Hepatocyte (in vitro differentiated cells): ENCODE measurements around the gene RABGAP1L. TPM values are rescaled to one million over a fixed set of nuclear protein-coding genes. Genes with fewer than 3 reads are reported as not detected.

Source experiments
- DNase-seq: peaks from one replicate; pipeline ENCODE4 v3.0.0-alpha.2; 2016; ENCODE audit warnings: low spot score
- H2AFZ ChIP-seq: fragments of 200-600 bp; sonication (generic); 2 replicates; pipeline ENCODE4 v1.6.0; 2016; ENCODE audit warnings: antibody characterized with exemption, mild to moderate bottlenecking
- H3K27ac ChIP-seq: fragments of 200-600 bp; sonication (generic); 2 replicates; pipeline ENCODE4 v1.5.1; 2016; ENCODE audit warnings: mild to moderate bottlenecking
- H3K27me3 ChIP-seq: fragments of 200-600 bp; sonication (generic); 2 replicates; pipeline ENCODE4 v1.6.1; 2016
- H3K36me3 ChIP-seq: fragments of 200-600 bp; sonication (generic); replicated peaks from 2 replicates; pipeline ENCODE4 v1.5.1; 2016; ENCODE audit warnings: low read depth; ENCODE audit not compliant: insufficient read depth
- H3K4me1 ChIP-seq: fragments of 200-600 bp; sonication (generic); 2 replicates; pipeline ENCODE4 v1.5.1; 2016; ENCODE audit warnings: mild to moderate bottlenecking, moderate library complexity; ENCODE audit not compliant: insufficient read depth
- H3K4me2 ChIP-seq: fragments of 200-600 bp; sonication (generic); 2 replicates; pipeline ENCODE4 v1.6.0; 2016
- H3K4me3 ChIP-seq: fragments of 200-600 bp; sonication (generic); 2 replicates; pipeline ENCODE4 v1.5.1; 2016; ENCODE audit warnings: mild to moderate bottlenecking
- H3K79me2 ChIP-seq: fragments of 200-600 bp; sonication (generic); 2 replicates; pipeline ENCODE4 v1.6.0; 2017; ENCODE audit warnings: mild to moderate bottlenecking
- H3K9me2 ChIP-seq: fragments of 200-600 bp; sonication (generic); replicated peaks from 2 replicates; pipeline ENCODE4 v1.6.0; 2017; ENCODE audit warnings: mild to moderate bottlenecking; ENCODE audit not compliant: insufficient read depth
- H3K9me3 ChIP-seq: fragments of 200-600 bp; sonication (generic); 2 replicates; pipeline ENCODE4 v1.5.1; 2016; ENCODE audit warnings: low read depth, mild to moderate bottlenecking
- H4K20me1 ChIP-seq: fragments of 200-600 bp; sonication (generic); 2 replicates; pipeline ENCODE4 v1.6.0; 2016; ENCODE audit warnings: mild to moderate bottlenecking; ENCODE audit not compliant: insufficient read depth, poor library complexity, severe bottlenecking
- CTCF ChIP-seq: fragments of 200-600 bp; sonication (generic); IDR thresholded peaks from 2 replicates; pipeline ENCODE4 v1.5.1; 2016; ENCODE audit warnings: antibody characterized with exemption, mild to moderate bottlenecking; ENCODE audit not compliant: poor library complexity
- EZH2 ChIP-seq: fragments of 200-600 bp; sonication (generic); IDR thresholded peaks from 2 replicates; pipeline ENCODE4 v1.6.1; 2016; ENCODE audit warnings: antibody characterized with exemption, mild to moderate bottlenecking, borderline replicate concordance
- EZH2phosphoT487 ChIP-seq: fragments of 200-600 bp; sonication (generic); IDR thresholded peaks from one replicate; pipeline ENCODE4 v1.6.1; 2018; ENCODE audit warnings: antibody characterized with exemption, mild to moderate bottlenecking, low read depth, moderate library complexity; ENCODE audit not compliant: unreplicated experiment, severe bottlenecking
- WGBS: methylation state at CpG from one replicate; pipeline ENCODE4 v1.1.6; 2016; ENCODE audit warnings: low lambda C conversion rate; ENCODE audit errors: missing lambda C conversion rate; 5-methylcytosine and 5-hydroxymethylcytosine counted together
- polyA plus RNA-seq: library from polyadenylated mRNA; unstranded; fragments of >200 nt; fragmentation: Nextera tagmentation; extraction: Ambion mirVana; gene quantifications from 2 replicates; pipeline ENCODE4 v1.2.1, GENCODE V29; 2016
- total RNA-seq: library from RNA; depleted of rRNA; stranded (reverse); fragments of >200 nt; gene quantifications from 2 replicates; pipeline ENCODE4 v1.2.3, GENCODE V29; 2014

RABGAP1L gene
- total and polyA plus RNA-seq, 2 experiments from 2014 or later, result 15.0 to 41.8 TPM

DNA sequence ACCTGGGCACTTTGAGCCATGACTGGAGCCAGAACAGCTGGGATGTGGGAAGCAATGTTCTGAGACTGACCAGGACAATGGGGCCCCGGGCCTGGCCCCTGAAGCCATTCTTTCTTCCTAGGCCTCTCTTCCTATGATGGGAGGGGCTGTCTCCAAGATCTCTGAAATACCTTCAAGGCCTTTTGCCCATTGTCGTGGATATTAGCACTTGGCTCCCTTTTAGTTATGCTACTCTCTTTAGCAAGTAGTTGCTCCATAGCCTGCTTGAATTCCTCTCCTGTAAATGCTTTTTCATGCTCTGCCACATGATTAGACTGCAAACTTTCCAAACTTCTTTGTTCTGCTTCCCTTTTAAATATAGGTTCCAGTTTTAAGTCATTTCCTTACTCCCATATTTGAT, 577.5 kb downstream of the RABGAP1L start:
- TF ChIP-seq EZH2 (no peak), EZH2phosphoT487 (no peak), CTCF (no peak)
- no peaks in the 10 kb centered on the region for H3K27me3 ChIP-seq
- no peaks in the 10 kb centered on the region for H3K9me3 ChIP-seq
- H3K4me1 ChIP-seq, result no peaks in the 10 kb centered on the region
- H3K9me2 ChIP-seq, result no peaks in the 10 kb centered on the region
- no peaks in the 10 kb centered on the region for H3K79me2 ChIP-seq
- no peak overlapping the region for H3K27ac ChIP-seq
- DNase-seq, result no peak
- H4K20me1 ChIP-seq, result no peaks in the 10 kb centered on the region
- H3K4me2 ChIP-seq, result no peak overlapping the region
- no peak overlapping the region for H3K4me3 ChIP-seq
- no peak overlapping the region for H2AFZ ChIP-seq
- H3K36me3 ChIP-seq, result no peaks in the 10 kb centered on the region
- WGBS, result 94% methylated on average over 2 of the region's 2 CpGs

DNA sequence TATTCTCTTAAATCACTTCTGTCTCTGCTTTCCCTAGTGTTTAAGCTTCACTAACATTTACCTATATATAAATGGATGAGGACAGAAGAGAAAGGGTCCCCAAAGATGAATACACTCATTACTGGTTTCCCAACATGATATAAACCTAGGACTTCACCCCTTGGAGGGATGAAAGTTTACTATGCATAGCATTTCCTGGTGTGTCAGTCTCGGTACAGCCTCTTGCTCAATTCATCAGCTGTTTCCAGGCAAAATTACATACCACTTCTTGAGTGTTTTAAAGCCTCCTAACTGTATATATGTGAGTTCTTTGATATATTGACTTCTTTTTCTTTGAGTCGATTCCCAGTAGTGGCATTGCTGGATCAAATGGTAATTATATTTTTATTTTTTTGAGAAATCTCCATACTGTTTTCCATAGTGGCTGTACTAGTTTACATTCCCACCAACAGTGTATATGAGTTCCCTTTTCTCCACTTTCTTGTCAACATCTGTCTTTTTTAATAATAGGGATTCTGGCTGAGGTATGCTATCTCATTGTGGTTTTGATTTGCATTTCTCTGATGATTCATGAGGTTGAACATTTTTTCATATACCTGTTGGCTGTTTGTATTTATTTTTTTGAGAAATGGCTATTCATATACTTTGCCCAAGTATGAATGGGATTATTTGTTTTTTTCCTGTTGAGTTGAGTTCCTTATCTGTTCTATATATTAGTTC, 581.1 kb downstream of the RABGAP1L start:
- Histone ChIP-seq H3K9me3 (no peaks in the 10 kb centered on the region), H4K20me1 (no peaks in the 10 kb centered on the region), H3K79me2 (no peaks in the 10 kb centered on the region), H2AFZ (no peak overlapping the region), H3K27ac (no peak overlapping the region), H3K36me3 (no peaks in the 10 kb centered on the region), H3K27me3 (no peaks in the 10 kb centered on the region), H3K9me2 (no peaks in the 10 kb centered on the region), H3K4me1 (no peaks in the 10 kb centered on the region), H3K4me3 (no peak overlapping the region), H3K4me2 (no peak overlapping the region)
- TF ChIP-seq EZH2phosphoT487, result no peak
- TF ChIP-seq CTCF, result no peak
- peak; percentile 16 for DNase-seq
- WGBS, result 65% methylated on average over 2 of the region's 2 CpGs

DNA sequence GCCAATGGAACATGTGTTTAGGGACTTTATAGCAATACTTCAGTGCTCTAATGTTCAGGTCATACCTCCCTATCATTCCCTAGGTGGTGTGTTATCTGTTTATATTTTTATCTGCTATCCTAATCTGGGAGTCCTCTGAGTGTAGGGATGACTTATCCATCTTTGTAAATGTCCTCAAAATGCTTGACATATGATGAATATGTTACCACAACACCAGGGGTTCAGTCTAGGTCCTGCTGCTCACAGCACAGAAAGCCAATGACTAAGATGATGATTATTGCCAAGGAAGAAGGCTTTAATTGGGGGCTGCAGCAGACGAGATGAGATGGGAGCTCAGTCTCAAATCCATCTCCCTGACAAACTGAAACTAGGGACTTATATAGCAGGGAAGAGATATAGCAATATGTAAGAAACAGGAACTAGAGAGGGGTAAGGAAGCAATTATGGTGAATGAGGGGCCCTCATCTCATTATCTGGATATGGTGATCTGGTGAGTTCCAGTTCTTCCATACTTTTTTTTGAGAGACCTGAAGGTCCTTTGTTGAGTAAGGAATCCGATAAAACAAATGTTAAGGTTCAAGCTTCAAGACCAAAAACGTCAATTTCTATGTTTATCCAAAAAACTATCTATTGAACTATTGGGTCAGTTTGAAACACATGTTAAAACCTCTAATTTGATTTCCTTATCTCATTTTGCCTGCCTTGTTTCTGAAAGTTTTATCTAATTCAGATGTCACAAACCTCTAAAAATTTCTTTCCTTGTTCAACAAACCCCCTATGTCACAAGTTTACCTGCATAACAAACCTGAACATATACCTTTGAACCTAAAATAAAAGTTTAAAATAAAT, 583.7 kb downstream of the RABGAP1L start:
- TF ChIP-seq EZH2phosphoT487 (no peak), EZH2 (no peak), CTCF (no peak)
- H3K27me3 ChIP-seq, result no peaks in the 10 kb centered on the region
- no peaks in the 10 kb centered on the region for H3K9me2 ChIP-seq
- H3K4me1 ChIP-seq, result no peaks in the 10 kb centered on the region
- H3K79me2 ChIP-seq, result no peaks in the 10 kb centered on the region
- H3K27ac ChIP-seq, result no peak overlapping the region
- H3K36me3 ChIP-seq, result no peaks in the 10 kb centered on the region
- no peak overlapping the region for H3K4me2 ChIP-seq
- no peaks in the 10 kb centered on the region for H4K20me1 ChIP-seq
- no peaks in the 10 kb centered on the region for H3K9me3 ChIP-seq
- no peak for DNase-seq
- no peak overlapping the region for H2AFZ ChIP-seq
- 85% methylated on average over 3 of the region's 3 CpGs for WGBS
- H3K4me3 ChIP-seq, result no peak overlapping the region
